PC-3 (cell line): ENCODE results near the gene RFWD3. TPM values are rescaled to one million over a fixed set of nuclear protein-coding genes. Genes with fewer than 3 reads are reported as not detected.
A peak's percentile ranks its signal among the peaks of the same experiment; 100 is the strongest.
"Not testable (repeated sequence)": the region's sequence is repeated elsewhere in the genome, so short reads cannot be mapped to it uniquely, and the experiment has no call there.

Source experiments
- ATAC-seq: fragments of 200-7000 bp; cut with Tn5 transposase; 2 replicates; pipeline ENCODE4 v1.9.1; 2020; ENCODE audit warnings: mild to moderate bottlenecking, moderate library complexity
- BruUV-seq: library from RNA; stranded (reverse); fragments of 400-500 nt; replicated peaks from 2 replicates; lab custom pipeline; 2021; lab: Mats Ljungman, UMichigan
- CTCF ChIA-PET: fragments of 300-600 bp; sonication (Branson Sonifier 250); formaldehyde crosslinking; loops from one replicate; lab custom pipeline; 2022; ENCODE audit warnings: antibody characterized with exemption; lab: Charles Lee
- POLR2A ChIA-PET: fragments of 300-600 bp; sonication (Branson Sonifier 250); formaldehyde crosslinking; loops from one replicate; lab custom pipeline; 2022; ENCODE audit warnings: antibody characterized with exemption; ENCODE audit not compliant: unreplicated experiment; lab: Charles Lee
- DNase-seq: peaks from one replicate; pipeline ENCODE4 v3.0.0-alpha.2; 2015
- H2AFZ ChIP-seq: fragments of 300-600 bp; sonication (generic); 2 replicates; pipeline ENCODE4 v1.6.0; 2016; ENCODE audit warnings: antibody characterized with exemption, low read length
- H3F3A ChIP-seq: fragments of 300-600 bp; sonication (generic); one replicate; pipeline ENCODE4 v1.6.0; 2017; ENCODE audit warnings: antibody characterized with exemption, low read length, control low read depth, mild to moderate bottlenecking; ENCODE audit not compliant: unreplicated experiment
- H3K27ac ChIP-seq: fragments of 300-600 bp; sonication (generic); 2 replicates; pipeline ENCODE4 v1.5.1; 2016; ENCODE audit warnings: mild to moderate bottlenecking, low read length
- H3K27me3 ChIP-seq: fragments of 300-600 bp; sonication (generic); 2 replicates; pipeline ENCODE4 v1.6.1; 2016; ENCODE audit warnings: low read length, mixed read lengths
- H3K36me3 ChIP-seq: fragments of 300-600 bp; sonication (generic); 2 replicates; pipeline ENCODE4 v1.6.1; 2016; ENCODE audit warnings: low read depth, mixed run types, low read length, mixed read lengths
- H3K4me1 ChIP-seq: fragments of 300-600 bp; sonication (generic); 2 replicates; pipeline ENCODE4 v1.5.1; 2016; ENCODE audit warnings: low read length; ENCODE audit not compliant: insufficient read depth
- H3K4me2 ChIP-seq: fragments of 300-600 bp; sonication (generic); 2 replicates; pipeline ENCODE4 v1.6.0; 2016; ENCODE audit warnings: low read length
- H3K4me3 ChIP-seq: fragments of 300-600 bp; sonication (generic); 2 replicates; pipeline ENCODE4 v1.5.1; 2016; ENCODE audit warnings: mild to moderate bottlenecking, low read length, mixed read lengths
- H3K79me2 ChIP-seq: fragments of 300-600 bp; sonication (generic); 2 replicates; pipeline ENCODE4 v1.6.1; 2017; ENCODE audit warnings: low read length, mixed read lengths
- H3K9ac ChIP-seq: fragments of 300-600 bp; sonication (generic); 2 replicates; pipeline ENCODE4 v1.6.0; 2016; ENCODE audit warnings: mild to moderate bottlenecking, low read length
- H3K9me2 ChIP-seq: fragments of 300-600 bp; sonication (generic); replicated peaks from 2 replicates; pipeline ENCODE4 v1.6.1; 2016; ENCODE audit warnings: mixed run types, low read length, mixed read lengths
- H3K9me3 ChIP-seq: fragments of 300-600 bp; sonication (generic); 2 replicates; pipeline ENCODE4 v1.6.1; 2016; ENCODE audit warnings: low read length, mixed read lengths
- H4K20me1 ChIP-seq: fragments of 300-600 bp; sonication (generic); 2 replicates; pipeline ENCODE4 v1.6.1; 2016; ENCODE audit warnings: low read length, mixed read lengths
- EZH2 ChIP-seq: fragments of 300-600 bp; sonication (generic); IDR thresholded peaks from one replicate; pipeline ENCODE4 v1.6.1; 2017; ENCODE audit warnings: antibody characterized with exemption, mild to moderate bottlenecking, low read length; ENCODE audit not compliant: unreplicated experiment
- EZH2phosphoT487 ChIP-seq: fragments of 300-600 bp; sonication (generic); IDR thresholded peaks from 2 replicates; pipeline ENCODE4 v1.6.1; 2018; ENCODE audit warnings: mild to moderate bottlenecking, antibody characterized with exemption, low read length, borderline replicate concordance
- intact Hi-C: fragments of 100-400 bp; cut with micrococcal nuclease; formaldehyde crosslinking; loops from 2 replicates; pipeline ENCODE4 v1.9.0; 2023
- total RNA-seq: library from RNA; depleted of rRNA; stranded (reverse); fragments of >200 nt; gene quantifications from 2 replicates; pipeline ENCODE4 v1.2.3, GENCODE V29; 2014
- TF ChIP-seq, protein P1 (sequence below): fragments of 300-600 bp; sonication (generic); conservative IDR thresholded peaks from 2 replicates; pipeline ENCODE4 v1.5.1; 2017; ENCODE audit warnings: antibody characterized with exemption, low read depth, mild to moderate bottlenecking, low read length

Gene RFWD3
- total RNA-seq, 1 experiment from 2014 or later: 32.8 TPM

DNA sequence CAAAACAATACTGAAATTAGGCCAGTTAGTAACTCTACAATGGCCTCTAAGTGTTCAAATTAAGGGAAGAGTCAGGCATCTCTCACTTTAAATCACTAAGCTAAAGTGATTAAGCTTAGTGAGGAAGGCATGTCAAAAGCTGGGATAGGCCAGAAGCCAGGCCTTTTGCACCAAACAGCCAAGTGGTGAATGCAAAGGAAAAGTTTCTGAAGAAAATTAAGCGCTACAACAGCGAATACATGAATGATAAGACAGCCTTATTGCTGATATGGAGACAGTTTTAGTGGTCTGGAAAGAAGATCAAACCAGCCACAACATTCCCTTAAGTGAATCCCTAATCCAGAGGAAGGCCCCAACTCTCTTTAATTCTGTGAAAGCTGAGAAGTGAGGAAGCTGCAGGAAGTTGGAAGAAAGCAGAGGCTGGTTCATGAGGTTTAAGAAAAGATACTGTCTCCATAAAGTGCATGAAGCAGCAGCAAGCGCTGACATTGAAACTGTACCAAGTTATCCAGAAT is 12.1 kb downstream of the RFWD3 start:
- H3K4me1 ChIP-seq: peaks cover 6% of the 10 kb centered on the region; the same call in 1 of the 2 replicates
- ATAC-seq: no peak
- no peaks in the 10 kb centered on the region for H3F3A ChIP-seq
- H4K20me1 ChIP-seq: peaks cover 47% of the 10 kb centered on the region
- no peak overlapping the region for H3K4me3 ChIP-seq
- no peaks in the 10 kb centered on the region for H3K27me3 ChIP-seq
- H3K9me2 ChIP-seq: no peaks in the 10 kb centered on the region
- intact Hi-C loops: no loop called here
- H3K9ac ChIP-seq: no peak overlapping the region
- H3K4me2 ChIP-seq: no peak overlapping the region
- H3K27ac ChIP-seq: no peak overlapping the region
- POLR2A ChIA-PET: no interaction called here
- H3K79me2 ChIP-seq: peaks cover 96% of the 10 kb centered on the region
- CTCF ChIA-PET: no interaction called here
- H3K36me3 ChIP-seq: peaks cover 49% of the 10 kb centered on the region
- H3K9me3 ChIP-seq: no peaks in the 10 kb centered on the region
- no TSS peak for BruUV-seq
- DNase-seq: no peak
- no peak overlapping the region for H2AFZ ChIP-seq
- no peak for TF ChIP-seq EZH2
- TF ChIP-seq, protein P1, sequence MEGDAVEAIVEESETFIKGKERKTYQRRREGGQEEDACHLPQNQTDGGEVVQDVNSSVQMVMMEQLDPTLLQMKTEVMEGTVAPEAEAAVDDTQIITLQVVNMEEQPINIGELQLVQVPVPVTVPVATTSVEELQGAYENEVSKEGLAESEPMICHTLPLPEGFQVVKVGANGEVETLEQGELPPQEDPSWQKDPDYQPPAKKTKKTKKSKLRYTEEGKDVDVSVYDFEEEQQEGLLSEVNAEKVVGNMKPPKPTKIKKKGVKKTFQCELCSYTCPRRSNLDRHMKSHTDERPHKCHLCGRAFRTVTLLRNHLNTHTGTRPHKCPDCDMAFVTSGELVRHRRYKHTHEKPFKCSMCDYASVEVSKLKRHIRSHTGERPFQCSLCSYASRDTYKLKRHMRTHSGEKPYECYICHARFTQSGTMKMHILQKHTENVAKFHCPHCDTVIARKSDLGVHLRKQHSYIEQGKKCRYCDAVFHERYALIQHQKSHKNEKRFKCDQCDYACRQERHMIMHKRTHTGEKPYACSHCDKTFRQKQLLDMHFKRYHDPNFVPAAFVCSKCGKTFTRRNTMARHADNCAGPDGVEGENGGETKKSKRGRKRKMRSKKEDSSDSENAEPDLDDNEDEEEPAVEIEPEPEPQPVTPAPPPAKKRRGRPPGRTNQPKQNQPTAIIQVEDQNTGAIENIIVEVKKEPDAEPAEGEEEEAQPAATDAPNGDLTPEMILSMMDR: no peak
- no peak for TF ChIP-seq EZH2phosphoT487

DNA sequence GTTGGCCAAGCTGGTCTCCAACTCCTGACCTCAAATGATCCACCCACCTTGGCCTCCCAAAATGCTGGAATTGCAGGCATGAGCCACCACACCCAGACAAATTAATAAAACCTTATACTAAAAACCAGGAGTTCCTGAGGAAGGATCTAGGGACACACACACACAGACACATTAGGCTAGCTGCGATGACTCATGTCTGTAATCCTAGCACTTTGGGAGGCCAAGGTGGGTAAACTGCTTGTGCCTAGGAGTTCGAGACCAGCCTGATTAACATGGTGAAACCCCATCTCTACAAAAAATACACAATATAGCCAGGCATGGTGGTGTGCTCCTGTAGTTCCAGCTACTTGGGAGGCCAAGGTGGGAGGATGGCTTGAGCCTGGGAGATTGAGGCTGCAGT is 13.8 kb downstream of the RFWD3 start:
- H2AFZ ChIP-seq, BruUV-seq, H3K27me3 ChIP-seq, H3K4me2 ChIP-seq, H3K9me3 ChIP-seq, H3K4me1 ChIP-seq, intact Hi-C loops, H3K9ac ChIP-seq, H3F3A ChIP-seq, H3K9me2 ChIP-seq, H3K4me3 ChIP-seq, CTCF ChIA-PET, H3K27ac ChIP-seq, POLR2A ChIA-PET: not testable (repeated sequence)
- Histone ChIP-seq H3K36me3 (peaks cover 43% of the 10 kb centered on the region), H3K79me2 (peaks cover 83% of the 10 kb centered on the region), H4K20me1 (peaks cover 39% of the 10 kb centered on the region)
- DNase-seq: peak; percentile 17
- peak; percentile 57 for ATAC-seq

DNA sequence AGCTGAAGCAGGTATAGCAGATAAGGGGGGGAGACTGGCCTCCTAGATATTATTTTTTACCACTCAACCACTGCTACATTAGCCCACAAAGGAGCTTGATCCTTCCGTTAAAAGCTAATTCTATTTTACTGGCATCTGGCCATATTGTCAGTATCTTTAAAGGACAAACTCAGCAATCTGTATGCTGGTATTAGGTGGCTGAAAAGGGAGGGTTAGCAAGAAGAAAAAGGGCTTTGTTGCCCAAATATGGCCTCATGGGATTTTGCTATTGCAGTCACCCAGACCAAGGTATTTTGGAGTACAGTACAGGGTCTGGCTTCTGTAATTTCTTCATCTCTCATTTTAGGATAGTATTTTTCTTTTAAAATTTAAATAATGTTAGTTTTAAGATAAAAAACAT is 14.4 kb downstream of the RFWD3 start:
- POLR2A ChIA-PET: interaction anchor here (0.6 kb wide), 2 partner anchors 47 to 1570 kb away, joined by 5 to 6 read pairs; no protein-coding TSS in a partner anchor

More for the DNA sequence above, 14.4 kb downstream of the RFWD3 start:
- Histone ChIP-seq H3K27ac (no peak overlapping the region), H3K36me3 (peaks cover 39% of the 10 kb centered on the region), H3F3A (no peaks in the 10 kb centered on the region), H3K9me2 (no peaks in the 10 kb centered on the region), H3K4me1 (peaks cover 6% of the 10 kb centered on the region; the same call in 1 of the 2 replicates), H4K20me1 (peaks cover 38% of the 10 kb centered on the region), H3K27me3 (no peaks in the 10 kb centered on the region), H2AFZ (no peak overlapping the region), H3K9me3 (no peaks in the 10 kb centered on the region), H3K4me2 (no peak overlapping the region), H3K9ac (no peak overlapping the region), H3K79me2 (peaks cover 76% of the 10 kb centered on the region), H3K4me3 (no peak overlapping the region)
- intact Hi-C loops: no loop called here
- BruUV-seq: no TSS peak
- CTCF ChIA-PET: no interaction called here
- DNase-seq: no peak
- ATAC-seq: no peak
- TF ChIP-seq, protein P1: no peak
- TF ChIP-seq EZH2 (no peak), EZH2phosphoT487 (no peak)
